Right cardiac atrium (tissue), 5 donors: ENCODE measurements around the gene CCNT2. TPM values are rescaled to one million over a fixed set of nuclear protein-coding genes. Genes with fewer than 3 reads are reported as not detected.
A peak's percentile ranks its signal among the peaks of the same experiment; 100 is the strongest.
"Not testable (repeated sequence)": the region's sequence is repeated elsewhere in the genome, so short reads cannot be mapped to it uniquely, and the experiment has no call there.

Experiments used
- ATAC-seq, 2 donors: fragments of 200-7000 bp; cut with Tn5 transposase; one replicate each; pipeline versions ENCODE4 v1.8.0 to v1.9.1; 2020; ENCODE audit warnings: moderate library complexity in 2 of 2, mild to moderate bottlenecking in 1 of 2
- DNase-seq, 3 donors: peaks; one replicate each; pipeline ENCODE4 v3.0.0-alpha.2; 2020
- H3K27ac ChIP-seq: one replicate; pipeline ENCODE4 v1.5.1; 2013; ENCODE audit warnings: mild to moderate bottlenecking, low read length, control low read depth, moderate library complexity
- H3K27me3 ChIP-seq: one replicate; pipeline ENCODE4 v1.6.1; 2013; ENCODE audit not compliant: control insufficient read depth, insufficient read depth
- H3K4me1 ChIP-seq: one replicate; pipeline ENCODE4 v1.6.1; 2013; ENCODE audit warnings: low read length; ENCODE audit not compliant: control insufficient read depth, insufficient read depth
- H3K4me3 ChIP-seq: one replicate; pipeline ENCODE4 v1.5.1; 2013; ENCODE audit warnings: low read length, control low read depth
- H3K9me3 ChIP-seq: one replicate; pipeline ENCODE4 v1.6.1; 2013; ENCODE audit warnings: low read length; ENCODE audit not compliant: control insufficient read depth
- WGBS: extraction: QIAGEN DNeasy Blood & Tissue Kit; methylation state at CpG from one replicate; pipeline ENCODE4 v1.1.7; 2013; 5-methylcytosine and 5-hydroxymethylcytosine counted together
- intact Hi-C, 4 donors: fragments of 100-400 bp; cut with DNase I; formaldehyde crosslinking; loops; one replicate each; pipeline versions ENCODE4 v1.11.0 to v1.14.0; 2022 to 2023
- polyA plus RNA-seq: library from polyadenylated mRNA; stranded (reverse); fragments of 200-250 nt; gene quantifications from one replicate; pipeline ENCODE4 v1.2.3, GENCODE V29; 2013
- total RNA-seq, 4 donors: library from RNA; stranded (reverse); fragmentation: NEBNext Ultra II Directional; extraction: Animal tissue kit (Norgen Biotek cat#: 25700); gene quantifications; one replicate each; pipeline ENCODE4 v1.2.1, GENCODE V29; 2021
- donor health status: healthy with polysubstance abuse.
- donor health status: DM: no; HTN: yes; CAD: no.
- donor health status: DM: no; HTN: no; CAD: no.
- donor health status: DM: no; HTN: yes; CAD: no; lungs with severe emphysema.
- donor health status: DM: yes; HTN: yes; CAD: no.

CCNT2 gene
- total and polyA plus RNA-seq, 5 donors = 9.0 to 23.9 (median 22.2) TPM

DNA sequence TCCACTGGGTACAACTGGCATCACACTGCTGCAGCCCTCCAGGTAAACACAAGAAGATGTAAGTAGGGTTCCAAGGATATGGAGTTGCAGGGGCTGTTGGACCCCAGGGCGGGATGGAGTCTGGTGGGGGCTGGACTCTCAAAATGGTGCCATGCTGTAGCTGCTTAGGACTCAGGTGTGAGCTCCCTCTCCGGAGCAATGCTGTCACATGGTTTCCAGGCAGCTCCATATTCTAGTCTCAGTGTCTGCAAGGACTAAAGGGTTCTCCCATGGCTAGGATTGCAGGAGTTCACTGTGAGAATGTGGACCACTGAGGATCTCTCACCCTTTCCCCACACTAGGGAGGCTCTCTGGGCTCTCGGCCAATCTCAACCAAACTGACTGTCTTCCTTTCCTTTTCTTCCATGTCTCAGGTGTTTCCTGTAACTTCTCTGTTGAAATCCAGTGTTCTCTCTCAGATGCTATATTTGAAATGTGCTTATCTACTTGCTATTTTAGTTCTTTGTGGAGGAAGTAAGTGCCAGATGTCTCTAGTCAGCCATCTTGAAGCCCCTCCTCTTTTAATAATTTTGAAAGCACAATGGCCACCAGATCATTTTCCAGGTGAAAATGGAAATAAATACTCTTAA is 57.6 kb downstream of the CCNT2 start:
- Histone ChIP-seq H3K4me1 (peaks cover 2% of the 10 kb centered on the region), H3K4me3 (no peak overlapping the region), H3K27ac (no peak overlapping the region), H3K9me3 (no peaks in the 10 kb centered on the region), H3K27me3 (no peaks in the 10 kb centered on the region)
- WGBS = 54% methylated on average over 3 of the region's 3 CpGs
- DNase-seq = no peak
- ATAC-seq = peak; percentile 31 to 32
- intact Hi-C loops = no loop called here

DNA sequence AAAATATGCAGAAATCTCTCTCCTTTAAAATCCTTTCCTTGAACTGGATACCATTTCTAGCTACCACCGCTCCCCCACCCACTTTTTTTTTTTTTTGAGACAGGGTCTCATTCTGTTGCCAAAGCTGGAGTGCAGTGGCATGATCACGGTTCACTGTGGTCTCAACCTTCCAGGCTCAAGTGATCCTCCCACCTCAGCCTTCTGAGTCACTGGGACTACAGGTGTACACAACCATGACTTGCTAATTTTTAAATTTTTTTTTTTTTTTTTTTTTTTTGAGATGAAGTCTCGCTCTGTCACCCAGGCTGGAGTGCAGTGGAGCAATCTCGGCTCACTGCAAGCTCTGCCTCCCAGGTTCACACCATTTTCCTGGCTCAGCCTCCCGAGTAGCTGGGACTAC is 58.5 kb downstream of the CCNT2 start:
- WGBS = 88% methylated on average over 5 of the region's 5 CpGs

DNA sequence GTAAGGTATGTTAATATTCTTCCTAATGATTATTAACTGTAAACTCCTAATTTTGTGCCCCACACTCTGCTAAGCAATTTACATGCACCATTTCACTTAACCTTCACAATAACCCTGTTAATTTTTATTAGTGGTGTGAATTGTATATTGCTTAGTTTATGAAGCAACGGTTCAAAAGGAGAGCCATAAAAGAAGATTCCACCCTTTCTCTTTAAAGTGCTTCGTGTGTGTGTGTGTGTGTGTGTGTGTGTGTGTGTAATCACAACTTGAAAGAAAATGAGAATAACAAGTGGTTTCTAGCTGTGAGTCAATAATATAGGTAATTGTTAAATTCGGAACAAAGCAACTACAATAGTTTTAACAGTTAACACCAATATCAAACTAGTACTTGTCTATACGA is 60.6 kb downstream of the CCNT2 start:
- Histone ChIP-seq H3K4me3 (no peak overlapping the region), H3K4me1 (peaks cover 2% of the 10 kb centered on the region), H3K27ac (no peak overlapping the region), H3K27me3 (no peaks in the 10 kb centered on the region), H3K9me3 (no peaks in the 10 kb centered on the region)
- ATAC-seq (no peak), DNase-seq (no peak)
- intact Hi-C loops = no loop called here
- 87% methylated on average over 4 of the region's 4 CpGs for WGBS

More for the DNA sequence above, 58.5 kb downstream of the CCNT2 start:
- H3K9me3 ChIP-seq, DNase-seq, H3K27me3 ChIP-seq, H3K27ac ChIP-seq, ATAC-seq, H3K4me1 ChIP-seq, intact Hi-C loops, H3K4me3 ChIP-seq: not testable (repeated sequence)

DNA sequence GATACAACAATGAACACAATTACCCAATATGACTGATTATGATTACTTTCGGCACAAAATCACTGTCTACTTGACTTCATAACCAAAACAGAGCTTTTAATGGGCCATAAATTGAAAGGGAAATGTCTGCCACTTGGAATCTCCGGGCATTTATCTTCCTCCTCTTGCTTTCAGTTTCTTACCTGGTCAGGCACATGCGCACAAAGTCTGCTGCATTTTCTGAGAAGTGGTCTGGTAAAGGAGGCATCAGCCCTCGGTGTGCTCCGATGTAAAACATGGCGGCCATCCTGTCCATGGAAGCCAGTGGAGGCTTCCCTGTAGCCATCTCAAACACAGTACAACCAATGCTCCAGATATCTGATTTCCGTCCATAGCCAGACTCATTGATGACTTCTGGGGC is 62.0 kb downstream of the CCNT2 start:
- no peak overlapping the region for H3K4me3 ChIP-seq
- ATAC-seq (no peak), DNase-seq (no peak)
- H3K4me1 ChIP-seq = peaks cover under 1% of the 10 kb centered on the region
- no peak overlapping the region for H3K27ac ChIP-seq
- intact Hi-C loops = no loop called here
- 95% methylated on average over 7 of the region's 7 CpGs for WGBS
- H3K27me3 ChIP-seq = no peaks in the 10 kb centered on the region
- H3K9me3 ChIP-seq = no peaks in the 10 kb centered on the region

DNA sequence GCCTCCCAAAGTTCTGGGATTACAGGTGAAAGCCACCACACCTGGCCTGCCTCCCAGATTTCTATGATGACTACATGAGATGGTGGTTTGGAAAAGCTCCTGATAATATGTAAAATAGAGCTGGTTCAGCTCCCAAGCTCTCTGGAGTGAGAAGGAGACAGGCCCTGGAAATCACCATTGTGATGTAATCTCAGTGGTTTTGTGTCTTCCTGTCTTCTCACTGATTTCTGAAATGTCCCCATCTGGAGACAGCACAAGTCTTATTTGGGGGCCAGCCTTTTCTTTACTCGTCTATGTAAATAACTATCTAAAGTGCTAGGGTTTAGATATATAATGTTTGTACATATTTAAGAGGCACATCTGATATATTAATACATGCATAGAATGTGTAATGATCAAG is 64.0 kb downstream of the CCNT2 start:
- no peaks in the 10 kb centered on the region for H3K9me3 ChIP-seq
- 73% methylated on average over 1 of the region's 1 CpG for WGBS
- no peaks in the 10 kb centered on the region for H3K27me3 ChIP-seq
- ATAC-seq (no peak), DNase-seq (no peak)
- intact Hi-C loops = no loop called here
- no peaks in the 10 kb centered on the region for H3K4me1 ChIP-seq
- no peak overlapping the region for H3K4me3 ChIP-seq
- no peak overlapping the region for H3K27ac ChIP-seq

DNA sequence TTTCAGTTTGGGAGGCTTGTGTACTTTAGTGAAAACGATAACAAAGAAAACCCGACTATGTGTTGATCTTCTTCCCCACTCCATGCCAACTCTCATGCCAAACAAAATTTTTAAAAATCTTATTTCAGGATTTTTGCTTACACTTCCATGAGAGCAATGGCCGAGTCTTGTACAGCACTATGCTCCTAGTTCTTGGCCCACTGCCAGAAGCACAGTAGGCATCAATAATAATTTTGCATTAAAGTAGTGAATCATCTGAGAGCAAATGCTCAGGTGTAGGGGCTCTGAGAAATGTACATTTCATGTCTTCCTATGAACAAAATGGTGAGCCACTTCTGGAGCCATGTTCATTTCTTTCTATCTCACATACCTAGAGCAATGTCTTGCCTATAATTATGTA is 66.4 kb downstream of the CCNT2 start:
- no peak for ATAC-seq
- Histone ChIP-seq H3K4me3 (no peak overlapping the region), H3K27me3 (no peaks in the 10 kb centered on the region), H3K4me1 (no peaks in the 10 kb centered on the region), H3K27ac (no peak overlapping the region), H3K9me3 (no peaks in the 10 kb centered on the region)
- WGBS = 90% methylated on average over 3 of the region's 3 CpGs
- intact Hi-C loops = loop anchor here in 2 of 4 donors (5.0 kb wide), 2 partner anchors 722 to 727 kb away; no protein-coding TSS in a partner anchor
- no peak for DNase-seq

DNA sequence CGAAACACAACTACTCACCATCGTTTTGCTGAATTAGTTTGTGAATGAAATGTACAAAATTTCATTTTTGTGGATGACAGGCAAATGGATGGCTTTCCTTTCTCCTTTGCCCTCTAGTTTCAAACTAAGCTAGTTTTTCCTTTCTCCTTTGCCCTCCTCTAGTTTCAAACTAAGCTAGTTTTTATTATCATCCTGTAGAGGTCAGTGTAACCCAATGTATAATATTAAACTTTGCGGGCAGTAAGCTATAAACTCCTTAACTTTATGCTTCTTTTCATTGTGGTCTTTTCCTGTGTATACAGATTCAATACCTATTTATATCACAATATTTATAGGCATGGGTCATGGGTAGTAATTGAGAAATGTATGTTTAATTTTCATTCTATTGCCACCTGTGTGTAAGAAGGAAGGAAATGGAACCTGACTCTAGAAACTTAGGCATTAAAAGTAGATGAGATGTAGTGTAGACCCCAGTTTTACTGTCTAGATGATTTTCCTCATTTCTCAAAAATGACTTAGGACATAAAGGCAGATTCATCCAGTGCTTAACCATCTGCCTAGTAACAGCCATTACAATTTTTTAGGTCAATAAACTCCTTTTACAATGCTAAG is 70.5 kb downstream of the CCNT2 start:
- no peak overlapping the region for H3K4me3 ChIP-seq
- intact Hi-C loops = loop anchor here in 2 of 4 donors (5.0 kb wide), 2 partner anchors 718 to 723 kb away; no protein-coding TSS in a partner anchor
- no peaks in the 10 kb centered on the region for H3K4me1 ChIP-seq
- H3K27ac ChIP-seq = no peak overlapping the region
- WGBS = 24% methylated on average over 3 of the region's 3 CpGs
- DNase-seq (no peak), ATAC-seq (peak in 1 of 2 donors; percentile 40)
- no peaks in the 10 kb centered on the region for H3K9me3 ChIP-seq
- H3K27me3 ChIP-seq = no peaks in the 10 kb centered on the region

DNA sequence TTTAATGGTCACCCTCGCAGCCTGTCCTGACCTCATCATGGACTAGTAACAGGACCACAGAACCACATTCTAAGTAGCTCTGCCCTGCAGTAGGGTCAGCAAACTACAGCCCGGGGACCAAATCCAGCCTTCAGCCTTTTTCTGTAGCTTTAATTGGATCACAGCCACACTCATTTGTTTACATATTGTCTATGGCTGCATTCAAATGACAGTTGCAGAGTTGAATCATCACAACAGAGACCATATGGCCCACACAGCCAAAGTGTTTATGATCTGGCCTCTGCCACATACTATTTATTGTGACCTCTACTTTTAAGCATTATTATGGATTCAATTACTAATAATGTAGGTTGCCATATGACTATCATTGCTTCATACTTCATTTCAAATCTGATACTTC is 80.9 kb downstream of the CCNT2 start:
- Histone ChIP-seq H3K27ac (no peak overlapping the region), H3K4me1 (no peaks in the 10 kb centered on the region), H3K27me3 (no peaks in the 10 kb centered on the region), H3K9me3 (no peaks in the 10 kb centered on the region), H3K4me3 (no peak overlapping the region)
- ATAC-seq (no peak), DNase-seq (no peak)
- WGBS = 73% methylated on average over 2 of the region's 2 CpGs
- intact Hi-C loops = loop anchor here in 1 of 4 donors (10.0 kb wide), 1 partner anchor 715 kb away; no protein-coding TSS in a partner anchor

DNA sequence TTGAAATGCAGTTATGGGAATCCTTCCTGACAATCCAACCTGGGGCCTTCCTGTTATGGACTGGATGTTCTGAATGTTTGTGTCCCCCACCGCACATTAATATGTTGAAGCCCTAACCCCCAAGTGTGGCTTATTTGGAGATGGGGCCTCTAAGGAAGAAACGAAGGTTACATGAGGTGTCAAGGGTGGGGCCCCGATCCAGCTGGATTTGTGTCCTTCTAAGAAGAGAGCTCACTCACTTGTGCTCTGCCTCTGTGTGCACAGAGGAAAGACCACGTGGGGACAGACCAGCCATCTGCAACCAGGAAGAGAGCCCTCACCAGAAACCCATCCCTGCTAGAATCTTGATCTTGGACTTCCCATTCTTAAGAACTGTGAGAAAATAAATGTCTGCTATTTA is 84.2 kb downstream of the CCNT2 start:
- 80% methylated on average over 4 of the region's 4 CpGs for WGBS
- Histone ChIP-seq H3K4me1 (no peaks in the 10 kb centered on the region), H3K27me3 (no peaks in the 10 kb centered on the region), H3K27ac (no peak overlapping the region), H3K4me3 (no peak overlapping the region), H3K9me3 (no peaks in the 10 kb centered on the region)
- intact Hi-C loops = loop anchor here in 3 of 4 donors (5.0 to 10.0 kb wide), 3 partner anchors 142 to 709 kb away; no protein-coding TSS in a partner anchor
- DNase-seq (no peak), ATAC-seq (no peak)

DNA sequence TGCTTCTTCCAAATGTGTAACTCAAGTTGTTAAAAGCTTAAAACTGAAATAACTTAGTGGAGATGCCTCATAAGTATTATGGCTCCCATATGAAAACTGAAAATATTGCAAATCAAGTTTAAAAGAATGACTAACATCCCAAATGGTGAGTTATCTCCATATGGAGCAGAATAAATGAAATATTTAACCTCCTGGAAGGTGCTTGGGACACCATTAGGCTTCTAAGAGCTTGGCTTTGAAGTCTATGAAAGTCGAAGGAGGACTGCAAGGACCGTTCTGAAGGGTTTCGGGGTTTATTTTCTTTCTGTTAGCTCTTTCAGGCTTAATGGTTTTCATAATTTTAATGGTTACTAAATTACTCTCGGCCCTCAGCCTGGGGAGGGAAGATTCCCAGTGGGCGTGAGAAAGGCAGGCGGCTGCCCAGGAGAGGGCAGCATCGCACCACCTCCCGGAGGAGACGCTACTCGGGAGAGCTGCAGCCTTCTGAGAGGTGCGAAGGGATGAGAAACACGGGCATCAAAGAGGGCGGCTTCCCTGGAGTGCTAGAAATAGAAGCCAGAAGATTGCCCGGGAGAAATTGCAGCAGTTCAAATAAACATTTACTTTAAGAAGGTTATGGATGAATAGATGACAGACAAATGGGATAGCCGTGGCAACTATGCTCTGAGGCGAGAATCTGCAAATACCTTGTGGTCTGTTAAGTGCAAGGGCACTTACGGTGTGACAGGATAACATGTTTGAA is 85.6 kb downstream of the CCNT2 start:
- WGBS = 8% methylated on average over 17 of the region's 17 CpGs
- Histone ChIP-seq H3K9me3 (no peaks in the 10 kb centered on the region), H3K4me3 (no peak overlapping the region), H3K4me1 (no peaks in the 10 kb centered on the region), H3K27me3 (no peaks in the 10 kb centered on the region), H3K27ac (no peak overlapping the region)
- ATAC-seq = peak; percentile 97
- intact Hi-C loops = loop anchor here in 3 of 4 donors (5.0 to 10.0 kb wide), 3 partner anchors 141 to 708 kb away; no protein-coding TSS in a partner anchor
- DNase-seq = peak; percentile 76 to 88 (median 88)

DNA sequence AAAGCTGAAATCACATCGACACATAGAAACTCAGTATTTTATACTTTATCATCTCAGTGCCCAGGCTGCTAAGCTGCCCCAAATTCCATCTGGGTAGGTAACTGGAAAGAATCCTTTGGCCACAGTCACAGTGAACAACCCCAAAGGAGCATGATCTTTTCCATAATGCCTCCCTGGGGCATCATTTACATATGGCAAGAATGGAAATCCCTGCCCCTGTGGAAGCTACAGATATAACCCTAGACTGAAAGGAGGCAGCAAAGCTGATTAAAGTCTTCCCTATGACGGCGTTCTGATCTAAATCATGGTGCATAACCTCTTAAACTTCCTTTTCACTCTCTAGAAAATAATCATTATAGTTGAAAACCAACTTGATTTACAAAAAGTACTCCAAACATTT is 87.1 kb downstream of the CCNT2 start:
- DNase-seq = no peak
- no peak overlapping the region for H3K27ac ChIP-seq
- intact Hi-C loops = loop anchor here in 1 of 4 donors (10.0 kb wide), 1 partner anchor 139 kb away; no protein-coding TSS in a partner anchor
- H3K4me1 ChIP-seq = no peaks in the 10 kb centered on the region
- WGBS = 54% methylated on average over 3 of the region's 3 CpGs
- H3K9me3 ChIP-seq = no peaks in the 10 kb centered on the region
- ATAC-seq = no peak
- H3K27me3 ChIP-seq = no peaks in the 10 kb centered on the region
- no peak overlapping the region for H3K4me3 ChIP-seq
